GM18508 (cell line): ENCODE measurements around the gene AKAP5.
A peak's percentile ranks its signal among the peaks of the same experiment; 100 is the strongest.

Experiments used
- ATAC-seq: cut with Tn5 transposase; IDR thresholded peaks from one replicate; pipeline ENCODE4 v1.9.1; 2021; ENCODE audit warnings: moderate number of reproducible peaks; ENCODE audit not compliant: insufficient read depth, unreplicated experiment

AKAP5 gene, protein sequence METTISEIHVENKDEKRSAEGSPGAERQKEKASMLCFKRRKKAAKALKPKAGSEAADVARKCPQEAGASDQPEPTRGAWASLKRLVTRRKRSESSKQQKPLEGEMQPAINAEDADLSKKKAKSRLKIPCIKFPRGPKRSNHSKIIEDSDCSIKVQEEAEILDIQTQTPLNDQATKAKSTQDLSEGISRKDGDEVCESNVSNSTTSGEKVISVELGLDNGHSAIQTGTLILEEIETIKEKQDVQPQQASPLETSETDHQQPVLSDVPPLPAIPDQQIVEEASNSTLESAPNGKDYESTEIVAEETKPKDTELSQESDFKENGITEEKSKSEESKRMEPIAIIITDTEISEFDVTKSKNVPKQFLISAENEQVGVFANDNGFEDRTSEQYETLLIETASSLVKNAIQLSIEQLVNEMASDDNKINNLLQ

DNA sequence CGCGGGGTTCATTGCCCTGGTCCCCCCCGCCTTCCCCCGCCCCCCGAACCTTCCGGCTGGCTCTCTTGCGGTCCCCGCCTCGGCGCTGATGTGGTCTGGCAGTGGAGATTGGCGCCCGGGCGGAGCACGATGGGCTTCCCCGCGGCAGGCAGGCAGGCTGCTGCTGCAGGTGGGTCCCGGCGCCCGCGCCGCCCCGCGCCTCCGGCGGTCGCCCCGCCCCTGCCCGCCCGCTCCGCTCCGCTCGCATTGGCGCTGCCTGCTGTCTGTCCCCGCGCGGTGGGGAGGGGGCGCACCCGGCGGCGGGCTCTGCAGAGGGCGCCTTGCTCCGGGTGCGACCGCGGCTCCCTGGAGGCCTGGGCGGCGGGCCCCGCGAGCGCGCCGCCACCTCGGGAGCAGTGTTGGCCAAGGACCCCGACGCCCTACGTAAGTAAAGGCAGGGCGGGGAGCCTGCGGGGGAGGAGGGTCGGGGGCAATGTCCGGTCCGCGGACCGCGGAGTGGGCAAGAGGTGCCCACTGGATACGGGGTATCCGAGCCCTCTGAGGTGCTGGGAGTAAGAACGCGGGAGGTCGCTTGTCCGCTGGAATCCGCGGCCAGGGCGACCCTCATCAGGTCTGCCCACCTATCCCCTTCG lies at the start of gene AKAP5:
TSS of gene AKAP5 (plus strand) at position 309 of the 632 bp plus-strand sequence. CDS start 2,896 bp downstream, outside the sequence.
- ATAC-seq = no peak

DNA sequence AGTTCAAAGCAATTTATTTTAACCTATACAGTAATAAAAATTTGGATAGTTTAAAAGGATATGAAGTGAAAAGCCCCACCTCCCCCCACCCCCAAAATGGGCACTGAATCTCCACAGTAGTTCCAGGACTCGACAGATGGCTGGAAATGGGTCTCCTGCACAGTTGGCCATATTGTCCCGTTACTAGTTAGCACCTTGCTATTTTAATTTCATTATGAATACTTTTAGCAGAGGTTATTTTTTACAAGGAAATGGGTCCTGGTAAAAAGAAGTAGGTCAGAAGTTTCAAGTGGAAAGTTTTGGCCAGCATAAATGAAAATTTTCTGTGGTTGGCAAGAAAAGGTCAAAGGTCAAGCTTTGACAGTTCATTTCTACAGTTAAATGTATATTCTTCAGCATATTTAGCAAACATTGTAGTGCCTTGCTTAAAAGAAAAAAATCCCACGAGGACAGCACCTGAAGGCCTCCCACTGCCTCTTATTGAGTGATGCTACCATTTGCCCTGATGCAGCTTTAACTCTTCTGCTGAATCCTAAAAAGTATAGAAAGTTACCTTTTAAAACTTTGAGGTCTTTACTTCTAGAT lies 48.9 kb upstream of the AKAP5 start:
- no peak for ATAC-seq

DNA sequence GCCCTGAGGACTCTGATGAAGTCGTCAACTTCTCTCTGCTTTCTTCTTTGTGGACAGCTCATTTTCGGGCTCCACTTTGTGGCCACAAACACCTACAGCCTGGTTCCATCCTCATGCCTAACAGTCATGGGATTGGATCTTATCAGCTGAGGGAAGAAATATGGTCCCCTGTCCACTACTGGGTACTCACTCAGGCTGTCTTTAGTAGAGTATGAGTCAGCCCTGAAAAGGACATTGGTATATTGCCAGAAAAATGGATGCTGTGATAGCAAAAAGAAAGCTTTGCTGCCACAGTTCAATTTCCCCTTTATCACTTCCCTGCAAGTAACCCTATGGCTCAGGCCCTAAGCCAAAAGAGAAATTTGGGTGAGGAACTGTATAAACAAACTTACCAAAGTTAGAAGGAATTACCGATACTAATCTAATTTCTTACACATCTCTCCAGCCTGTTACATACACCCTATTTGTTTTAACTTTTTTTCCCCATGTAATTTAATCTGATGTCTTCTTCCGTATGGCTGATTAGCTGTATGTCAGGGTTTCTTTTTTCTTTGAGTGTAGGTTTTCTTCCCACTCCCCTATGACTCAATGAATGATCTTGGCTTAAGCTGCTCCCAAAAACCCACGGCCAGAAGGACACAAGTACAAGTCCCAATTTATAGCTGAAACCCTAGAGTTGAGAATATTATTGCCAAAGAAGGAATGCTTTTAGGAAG lies 48.1 kb upstream of the AKAP5 start:
- no peak for ATAC-seq

DNA sequence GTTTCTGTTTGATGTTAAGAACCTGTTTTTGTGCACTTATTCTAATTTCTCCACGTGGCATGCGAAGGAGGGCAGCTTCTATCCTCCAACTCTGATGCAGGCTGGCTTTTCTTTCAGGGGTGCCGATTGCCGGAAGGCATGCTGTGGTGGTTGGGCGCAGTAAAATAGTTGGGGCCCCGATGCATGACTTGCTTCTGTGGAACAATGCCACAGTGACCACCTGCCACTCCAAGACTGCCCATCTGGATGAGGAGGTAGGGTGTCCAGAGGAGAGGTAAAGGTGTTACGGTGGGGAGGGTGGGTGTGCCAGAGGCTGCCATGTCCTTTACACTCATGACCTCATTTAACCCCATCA lies 47.6 kb upstream of the AKAP5 start:
- ATAC-seq = no peak

DNA sequence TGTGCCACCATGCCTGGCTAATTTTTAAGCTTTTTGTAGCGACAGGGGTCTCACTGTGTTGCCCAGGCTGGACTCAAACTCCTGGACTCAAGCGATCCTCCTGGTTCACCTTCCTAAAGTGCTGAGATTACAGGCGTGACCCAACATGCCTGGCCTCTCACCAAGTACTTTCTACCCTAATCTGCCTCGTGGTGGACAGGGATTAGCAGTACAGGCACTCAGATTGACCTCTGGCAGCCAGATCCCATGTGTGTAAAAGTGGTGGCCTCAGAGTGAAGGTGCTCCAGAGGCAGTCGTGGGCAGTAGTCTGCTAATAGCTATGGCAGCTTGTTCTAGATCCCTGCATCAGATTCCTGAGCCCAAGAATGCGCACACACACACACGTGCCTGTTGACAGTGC lies 46.3 kb upstream of the AKAP5 start:
- no peak for ATAC-seq

DNA sequence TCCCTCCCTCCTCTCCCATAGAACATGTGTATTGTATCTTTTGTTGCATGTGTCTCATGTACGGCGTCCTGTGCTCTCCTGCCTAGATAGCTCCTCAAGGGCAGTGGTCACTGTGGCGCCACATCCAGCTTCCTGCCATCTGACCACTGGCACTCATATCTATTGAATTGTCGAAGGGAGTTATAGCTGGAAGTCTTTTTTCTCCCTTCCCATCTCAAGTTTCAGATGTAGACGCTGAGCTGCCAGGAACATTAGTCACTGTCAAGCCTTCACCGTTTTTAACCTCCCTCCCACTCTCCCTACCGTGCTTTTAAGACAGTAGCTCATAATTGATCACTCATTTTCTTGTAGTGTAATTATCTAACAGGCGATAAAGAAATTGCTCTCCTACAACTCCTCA lies 44.1 kb upstream of the AKAP5 start:
- ATAC-seq = no peak

DNA sequence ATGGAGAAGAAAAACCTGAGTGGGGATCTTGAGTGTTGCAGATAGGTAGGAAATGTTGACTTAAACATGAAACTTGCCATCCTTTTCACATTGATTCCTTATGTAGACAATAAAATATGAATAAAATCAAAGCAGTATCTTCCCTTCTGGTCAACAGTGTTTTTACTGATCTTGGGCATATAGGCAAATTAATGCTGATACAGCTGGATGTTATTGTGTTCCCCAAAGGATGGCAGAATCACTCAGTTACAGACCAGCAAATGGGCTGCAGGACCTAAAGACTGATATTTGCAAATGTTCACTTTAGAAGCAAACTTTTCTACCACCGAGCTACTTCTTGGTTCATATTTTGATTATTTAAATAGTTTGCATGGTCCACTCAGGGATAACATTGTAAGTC lies 43.3 kb upstream of the AKAP5 start:
- ATAC-seq = no peak

DNA sequence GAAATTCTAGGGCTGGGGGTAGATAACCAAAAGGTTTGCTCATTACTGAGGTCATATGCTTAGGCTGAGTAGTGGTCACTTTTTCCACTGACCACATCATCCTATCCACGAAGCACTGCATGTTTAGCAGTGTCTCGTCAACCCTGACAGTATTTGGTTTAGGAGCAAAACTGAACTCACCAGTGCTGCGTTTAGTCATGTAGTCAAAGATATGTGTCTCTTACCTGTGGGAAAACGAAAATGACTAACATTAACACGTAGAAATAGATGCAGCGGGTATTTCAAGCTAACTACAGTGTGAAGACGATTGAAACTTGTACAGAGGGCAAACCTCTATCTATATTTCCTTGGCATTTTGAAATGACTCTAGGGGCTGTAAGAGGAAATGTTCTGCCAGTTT lies 42.5 kb upstream of the AKAP5 start:
- no peak for ATAC-seq

DNA sequence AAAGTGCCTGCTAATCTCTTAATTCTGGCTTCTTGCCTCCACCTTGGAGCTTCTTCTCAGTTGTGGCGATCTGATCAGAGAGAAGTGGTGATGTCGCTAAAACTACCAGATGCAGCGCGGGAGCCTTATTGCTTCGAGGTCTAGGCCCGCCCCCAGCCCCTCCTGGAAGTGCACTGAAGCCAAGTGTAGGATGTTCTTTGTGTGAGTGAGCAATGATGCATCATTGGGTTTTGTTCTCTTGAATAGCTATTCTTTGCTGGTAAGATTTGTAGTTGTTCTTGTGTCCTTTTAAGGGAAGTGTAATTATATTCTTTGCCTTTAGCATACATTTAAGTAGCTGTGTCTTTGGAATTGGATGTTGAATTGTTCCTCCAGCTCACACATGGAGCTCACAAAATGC lies 41.3 kb upstream of the AKAP5 start:
- no peak for ATAC-seq

DNA sequence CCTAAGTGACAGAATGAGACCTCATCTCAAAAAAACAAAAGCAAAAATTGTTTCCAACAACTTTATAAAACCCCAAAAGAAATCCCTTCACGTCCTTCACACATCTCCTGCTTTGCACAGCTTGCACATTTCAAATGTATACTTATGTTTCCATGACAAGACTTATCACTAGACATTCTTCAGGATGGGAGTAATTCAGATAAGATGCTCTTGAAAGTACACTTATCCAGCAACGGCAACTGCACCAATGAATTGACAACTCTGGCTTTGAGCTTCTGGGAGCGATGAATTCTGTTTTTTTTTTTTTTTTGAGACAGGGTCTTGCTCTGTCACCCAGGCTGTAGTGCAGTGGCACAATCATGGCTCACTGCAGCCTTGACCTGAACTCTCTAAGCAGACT lies 30.8 kb upstream of the AKAP5 start:
- no peak for ATAC-seq

DNA sequence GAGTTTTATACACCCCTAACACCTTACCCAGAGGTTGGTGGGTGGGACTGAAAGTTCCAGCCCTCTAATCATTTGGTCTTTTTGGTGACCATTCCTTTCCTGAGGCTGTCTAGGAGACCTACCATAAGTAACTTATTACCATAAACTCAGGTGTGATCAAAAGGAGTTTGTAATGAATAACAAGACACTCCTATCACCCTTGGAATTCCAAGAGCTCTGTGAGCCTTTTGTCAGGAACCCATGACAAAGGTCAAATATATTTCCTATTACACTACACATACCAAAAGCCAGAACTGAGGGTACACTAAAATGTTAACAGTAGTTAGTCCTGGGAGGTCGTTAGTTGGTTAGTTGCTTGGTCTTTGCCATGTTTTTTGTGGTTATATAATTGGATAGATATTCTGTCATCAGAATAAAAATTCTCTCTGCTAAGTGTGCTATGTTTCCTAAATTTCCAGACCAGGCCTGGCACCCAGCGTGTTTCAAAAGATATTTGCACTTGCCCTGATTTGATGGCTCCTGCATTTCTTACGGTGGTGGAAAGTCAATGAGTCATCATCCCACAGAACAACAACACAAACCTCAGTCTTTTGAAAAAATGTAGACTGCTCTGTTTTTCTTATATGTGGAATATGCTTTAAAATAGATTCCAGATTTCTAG lies 27.0 kb upstream of the AKAP5 start:
- no peak for ATAC-seq

DNA sequence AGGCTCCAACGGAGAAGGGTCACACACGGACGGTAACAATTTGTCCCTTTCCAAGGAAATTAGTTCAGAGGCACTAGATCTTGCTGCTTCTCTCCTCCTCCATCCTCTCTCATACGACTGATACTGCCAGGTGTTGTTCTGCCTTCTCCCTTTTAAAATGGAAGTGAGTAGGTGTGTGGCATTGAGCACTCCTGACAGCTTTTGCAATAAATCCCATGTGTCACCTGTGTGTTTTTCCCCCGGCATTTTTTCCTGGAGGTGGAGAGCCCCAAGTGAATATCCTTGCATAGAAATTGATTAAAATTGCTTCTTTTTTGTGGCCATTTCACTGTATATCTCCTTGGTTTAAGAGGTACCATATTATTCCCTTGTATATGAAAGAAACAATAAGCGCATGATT lies 26.2 kb upstream of the AKAP5 start:
- ATAC-seq = no peak

DNA sequence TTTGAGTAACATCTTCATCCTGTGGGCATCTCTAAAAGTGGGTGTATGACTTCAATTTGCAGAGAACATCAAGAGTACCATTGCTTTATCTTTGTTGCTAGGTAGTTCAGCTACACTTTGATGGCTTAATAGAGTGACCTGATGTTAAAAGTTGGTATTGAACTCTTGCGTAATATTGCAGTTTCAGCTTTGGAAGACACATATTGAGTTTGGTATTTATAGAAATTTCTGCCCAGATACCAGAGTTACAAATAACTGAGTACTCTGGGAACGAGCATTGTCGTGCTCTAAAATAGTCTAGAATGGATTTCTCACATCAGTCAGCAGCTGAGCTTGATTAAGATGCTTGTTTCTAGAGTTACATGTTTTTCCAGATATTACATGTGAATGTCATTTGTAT lies 24.8 kb upstream of the AKAP5 start:
- ATAC-seq = no peak

DNA sequence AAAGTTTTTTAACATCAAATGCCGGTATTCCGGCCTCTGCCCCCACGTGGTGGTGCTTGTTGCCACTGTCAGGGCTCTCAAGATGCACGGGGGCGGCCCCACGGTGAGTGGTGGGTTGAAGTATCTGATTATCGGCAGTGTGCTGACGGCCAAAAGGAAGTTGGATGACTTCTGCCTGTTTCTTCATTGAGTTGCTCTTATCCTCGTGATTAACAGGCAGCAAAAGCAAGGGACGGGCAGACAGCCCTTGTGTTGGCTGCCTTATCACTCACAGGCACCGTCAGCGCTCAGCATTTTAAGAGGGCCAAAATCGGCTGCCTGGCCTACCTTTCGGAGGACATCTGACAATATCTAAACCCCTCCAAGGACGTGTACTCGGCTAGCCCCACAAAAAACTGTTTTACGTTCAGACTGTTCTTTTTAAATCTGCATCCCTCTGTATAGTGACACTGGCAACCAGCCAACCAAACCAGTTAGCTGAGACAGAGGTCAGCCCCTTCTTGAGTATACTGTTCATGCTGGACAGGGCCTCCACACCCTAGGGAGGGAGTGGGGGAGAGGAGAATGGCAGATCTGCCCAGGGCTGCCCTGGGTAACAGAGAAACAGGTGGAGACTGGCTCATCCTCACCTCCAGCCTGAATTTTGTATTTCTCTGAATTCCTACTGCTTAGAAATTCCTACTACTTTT lies 22.9 kb upstream of the AKAP5 start:
- no peak for ATAC-seq

DNA sequence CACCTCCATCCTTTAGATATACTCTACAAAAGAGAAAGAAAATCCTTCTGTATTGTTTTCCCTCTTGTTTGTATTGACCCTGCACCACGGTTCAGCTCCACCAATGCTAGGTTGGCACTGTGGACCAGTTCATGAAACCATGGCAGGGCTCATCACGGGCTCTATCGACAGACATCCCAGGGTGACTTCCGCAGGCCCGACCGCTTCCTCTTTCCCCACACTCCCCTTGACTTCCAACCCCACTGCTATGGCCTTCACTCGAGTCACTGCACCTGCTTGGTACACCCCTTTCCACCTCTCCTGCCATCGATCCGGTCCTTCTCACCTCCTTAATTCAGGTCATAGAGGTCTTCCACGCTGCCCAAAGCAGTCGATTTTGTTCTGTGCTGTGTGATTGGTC lies 21.2 kb upstream of the AKAP5 start:
- no peak for ATAC-seq

DNA sequence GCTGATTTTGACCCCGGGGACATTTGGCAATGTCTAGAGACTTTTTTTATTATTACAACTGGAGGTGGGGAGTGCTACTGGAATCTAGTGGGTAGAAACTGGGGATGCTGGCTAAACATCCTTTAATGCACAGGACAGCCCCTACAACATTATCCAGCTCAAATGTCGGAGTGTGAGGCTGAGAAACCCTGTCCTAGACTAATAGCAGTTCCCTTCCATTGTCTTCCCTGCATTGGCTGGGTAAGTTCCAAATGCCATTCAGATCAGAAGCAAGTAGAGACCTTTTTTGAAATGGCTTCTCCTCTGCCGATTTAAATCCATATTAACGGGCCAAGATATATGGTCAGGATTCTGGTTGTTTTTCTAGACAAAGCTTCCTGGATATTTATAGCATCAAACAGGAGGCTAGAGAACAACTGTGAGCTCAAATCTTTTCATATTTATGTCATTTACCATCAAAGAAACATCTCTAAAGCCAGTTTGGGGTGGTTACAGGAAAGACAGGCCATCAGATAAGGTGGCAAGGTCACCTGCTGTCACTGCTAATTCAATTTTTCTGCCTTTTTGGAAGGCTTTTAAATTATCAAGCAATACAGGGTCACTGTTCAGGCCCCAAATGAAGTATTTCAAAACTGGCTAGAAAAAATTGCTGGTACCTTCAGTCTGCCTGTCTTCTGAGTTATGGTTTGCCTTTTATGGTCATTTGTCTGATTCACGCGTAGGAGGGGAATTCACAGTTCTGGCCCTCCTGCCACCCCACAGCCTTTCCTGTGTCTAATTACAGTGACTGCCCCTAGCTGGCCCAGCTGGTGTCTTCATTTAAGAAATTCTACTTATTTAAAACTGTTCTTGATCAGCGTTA lies 20.1 kb upstream of the AKAP5 start:
- ATAC-seq = peak; percentile 86

DNA sequence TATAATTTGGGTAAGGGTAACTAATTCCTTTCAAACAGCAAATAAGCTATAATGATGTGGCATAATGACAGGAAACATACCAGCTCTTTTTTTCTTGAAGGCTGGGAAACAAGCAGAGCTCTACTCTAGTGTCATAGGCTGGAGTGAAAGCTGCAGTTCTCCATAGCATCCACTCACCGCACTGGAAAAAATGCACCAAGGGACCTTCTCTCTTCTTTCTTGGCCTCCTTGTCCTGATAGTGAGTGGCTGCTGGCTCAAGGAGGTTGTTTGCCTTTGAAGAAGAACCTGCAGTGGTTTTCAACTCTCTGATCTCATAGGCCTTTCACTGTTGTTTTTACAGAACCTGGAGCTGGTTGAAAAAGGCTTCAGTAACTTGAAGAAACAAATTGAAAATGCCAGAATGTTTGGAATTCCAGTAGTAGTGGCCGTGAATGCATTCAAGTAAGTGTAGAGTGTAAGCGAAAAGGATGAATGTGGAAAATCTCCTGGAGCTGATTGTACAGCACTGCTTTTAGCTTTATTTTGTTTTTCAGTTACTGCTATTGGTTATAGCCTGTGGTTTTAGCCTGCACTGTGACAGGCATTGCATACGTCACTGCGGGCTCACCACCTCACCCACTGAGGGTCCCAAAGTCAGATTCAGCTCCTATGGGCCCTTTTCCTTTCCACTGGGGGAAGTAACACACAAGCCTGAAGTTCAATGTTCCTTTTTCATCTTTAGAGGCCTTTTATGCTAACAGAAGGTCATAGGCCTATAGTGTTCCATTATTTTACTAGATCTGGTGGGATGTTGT lies 17.2 kb upstream of the AKAP5 start:
- ATAC-seq = no peak

DNA sequence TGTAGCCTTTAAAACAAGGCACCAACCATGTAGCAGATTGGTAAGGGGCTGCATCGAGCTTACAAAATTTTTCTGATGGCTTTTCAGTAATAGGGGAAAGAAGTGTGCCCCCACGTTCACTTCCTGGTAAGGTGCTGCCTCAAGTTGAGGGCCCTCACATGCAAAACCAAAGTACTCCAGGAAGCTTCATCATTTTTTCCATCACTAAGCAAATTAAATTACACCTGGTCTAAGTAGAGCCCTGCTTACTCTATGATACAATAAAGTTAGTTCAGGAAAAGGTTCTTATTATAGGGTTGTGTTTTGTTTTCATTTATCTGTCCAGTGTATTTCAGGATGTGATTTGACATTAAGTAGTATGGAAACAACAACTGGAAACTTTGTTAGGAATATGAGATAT lies 15.0 kb upstream of the AKAP5 start:
- no peak for ATAC-seq
